ENCODE data around the gene DUSP7. TPM values are rescaled to one million over a fixed set of nuclear protein-coding genes. Genes with fewer than 3 reads are reported as not detected.
A peak's percentile ranks its signal among the peaks of the same experiment; 100 is the strongest.

DUSP7 gene
- total RNA-seq, 6 experiments from 2014 or later, result 31.7 to 43.3 (median 37.4) TPM

- H3K27me3 Mint-ChIP-seq (ENCODE audit: insufficient read depth), result peaks cover 4% of the 10 kb centered on the region
- H3K4me3 Mint-ChIP-seq, result peak overlapping the region; percentile 32; the same call in 1 of the 2 replicates
- peak overlapping the region; percentile 58 for H3K27ac Mint-ChIP-seq
- no peaks in the 10 kb centered on the region for H3K9me3 Mint-ChIP-seq
- DNase-seq, result no peak
- TF ChIP-seq, protein P1, sequence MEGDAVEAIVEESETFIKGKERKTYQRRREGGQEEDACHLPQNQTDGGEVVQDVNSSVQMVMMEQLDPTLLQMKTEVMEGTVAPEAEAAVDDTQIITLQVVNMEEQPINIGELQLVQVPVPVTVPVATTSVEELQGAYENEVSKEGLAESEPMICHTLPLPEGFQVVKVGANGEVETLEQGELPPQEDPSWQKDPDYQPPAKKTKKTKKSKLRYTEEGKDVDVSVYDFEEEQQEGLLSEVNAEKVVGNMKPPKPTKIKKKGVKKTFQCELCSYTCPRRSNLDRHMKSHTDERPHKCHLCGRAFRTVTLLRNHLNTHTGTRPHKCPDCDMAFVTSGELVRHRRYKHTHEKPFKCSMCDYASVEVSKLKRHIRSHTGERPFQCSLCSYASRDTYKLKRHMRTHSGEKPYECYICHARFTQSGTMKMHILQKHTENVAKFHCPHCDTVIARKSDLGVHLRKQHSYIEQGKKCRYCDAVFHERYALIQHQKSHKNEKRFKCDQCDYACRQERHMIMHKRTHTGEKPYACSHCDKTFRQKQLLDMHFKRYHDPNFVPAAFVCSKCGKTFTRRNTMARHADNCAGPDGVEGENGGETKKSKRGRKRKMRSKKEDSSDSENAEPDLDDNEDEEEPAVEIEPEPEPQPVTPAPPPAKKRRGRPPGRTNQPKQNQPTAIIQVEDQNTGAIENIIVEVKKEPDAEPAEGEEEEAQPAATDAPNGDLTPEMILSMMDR (IDR thresholded peaks at IDR 0.05), result no peak
- H3K36me3 Mint-ChIP-seq (ENCODE audit: low read depth), result no peaks in the 10 kb centered on the region
- H3K4me1 Mint-ChIP-seq (ENCODE audit: low read depth), result peaks cover 20% of the 10 kb centered on the region
Measured at GRCh38 chr3:52004906-52005395, 51.4 kb downstream of the DUSP7 start.

DNA sequence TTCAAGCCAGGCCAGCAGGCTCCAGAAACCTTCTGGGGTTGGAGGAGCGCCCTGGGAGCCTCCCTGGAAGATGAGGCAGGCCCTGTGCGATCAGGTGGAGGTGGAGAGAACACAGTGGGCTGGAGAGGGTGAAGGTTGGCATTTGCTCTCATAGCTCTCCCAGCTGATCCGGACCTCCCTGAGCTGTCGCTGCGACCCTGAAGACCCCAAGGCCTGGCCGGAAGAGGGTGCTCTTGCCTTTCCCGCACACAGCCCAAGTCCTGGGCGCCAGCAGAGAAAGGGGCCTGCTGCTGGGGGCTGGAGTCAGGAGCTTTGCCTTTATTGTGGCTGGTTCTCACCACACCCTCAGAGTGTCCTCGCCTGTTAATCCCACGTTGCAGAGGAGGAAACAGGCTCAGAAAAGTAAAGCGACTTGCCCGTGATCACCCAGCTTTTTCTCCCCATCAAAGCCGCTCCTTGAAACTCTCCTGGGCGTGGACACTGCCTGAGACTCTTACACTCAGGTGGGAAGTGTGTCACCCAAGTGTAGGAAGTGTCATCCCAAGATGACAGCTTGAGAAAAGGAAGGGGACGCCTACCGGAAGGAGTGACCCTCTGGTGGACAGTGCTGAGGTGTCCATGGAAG lies 52.1 kb downstream of the DUSP7 start:
- TF ChIP-seq, protein P1 (IDR thresholded peaks at IDR 0.05), result peak; percentile 70
- Mint-ChIP-seq H3K27me3 (ENCODE audit: insufficient read depth) (peaks cover 5% of the 10 kb centered on the region; the same call in 1 of the 2 replicates), H3K4me3 (no peak overlapping the region), H3K36me3 (ENCODE audit: low read depth) (no peaks in the 10 kb centered on the region), H3K27ac (no peak overlapping the region), H3K4me1 (ENCODE audit: low read depth) (peaks cover 20% of the 10 kb centered on the region), H3K9me3 (no peaks in the 10 kb centered on the region)
- no peak for DNase-seq

- Mint-ChIP-seq H3K27me3 (ENCODE audit: insufficient read depth) (peaks cover 5% of the 10 kb centered on the region; the same call in 1 of the 2 replicates), H3K27ac (no peak overlapping the region), H3K9me3 (no peaks in the 10 kb centered on the region), H3K4me3 (no peak overlapping the region), H3K4me1 (ENCODE audit: low read depth) (peaks cover 26% of the 10 kb centered on the region), H3K36me3 (ENCODE audit: low read depth) (no peaks in the 10 kb centered on the region)
- DNase-seq, result no peak
- TF ChIP-seq, protein P1 (IDR thresholded peaks at IDR 0.05), result no peak
Measured at GRCh38 chr3:52002748-52003147, 53.6 kb downstream of the DUSP7 start.

DNA sequence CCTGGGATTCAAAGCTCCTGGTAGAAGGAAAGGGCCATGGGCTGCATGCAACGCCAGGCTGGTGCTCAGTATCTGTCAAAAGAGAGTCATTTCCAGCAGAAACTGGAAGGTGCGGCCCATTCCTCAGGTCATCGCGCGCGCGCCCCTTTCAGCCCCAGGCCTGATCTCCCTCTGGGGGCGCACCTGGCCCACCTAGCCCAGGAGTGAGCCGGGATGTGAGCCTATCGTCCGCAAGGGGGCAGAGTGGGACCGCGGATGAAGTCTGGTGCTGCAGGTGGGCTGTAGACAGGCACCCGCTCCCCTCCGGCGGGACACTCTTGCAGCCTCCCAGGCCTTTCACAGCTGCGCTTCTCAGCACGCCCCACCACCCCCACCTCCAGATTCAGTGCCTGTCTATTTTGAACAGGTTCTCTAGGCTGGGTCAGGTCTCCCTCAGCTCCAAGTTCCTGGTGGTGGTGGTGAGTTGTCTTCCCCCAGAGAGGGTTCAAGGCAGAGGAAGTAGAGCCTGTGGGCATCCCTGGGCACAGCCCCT lies 54.9 kb downstream of the DUSP7 start:
- peaks cover 5% of the 10 kb centered on the region; the same call in 1 of the 2 replicates for H3K27me3 Mint-ChIP-seq (ENCODE audit: insufficient read depth)
- H3K4me3 Mint-ChIP-seq, result no peak overlapping the region
- DNase-seq, result peak; percentile 28
- no peaks in the 10 kb centered on the region for H3K36me3 Mint-ChIP-seq (ENCODE audit: low read depth)
- H3K4me1 Mint-ChIP-seq (ENCODE audit: low read depth), result peaks cover 28% of the 10 kb centered on the region
- TF ChIP-seq, protein P1 (IDR thresholded peaks at IDR 0.05), result peak; percentile 97
- H3K9me3 Mint-ChIP-seq, result no peaks in the 10 kb centered on the region
- H3K27ac Mint-ChIP-seq, result no peak overlapping the region

- Mint-ChIP-seq H3K9me3 (no peaks in the 10 kb centered on the region), H3K36me3 (ENCODE audit: low read depth) (peaks cover 10% of the 10 kb centered on the region), H3K27me3 (ENCODE audit: insufficient read depth) (peaks cover 7% of the 10 kb centered on the region), H3K4me3 (no peak overlapping the region), H3K27ac (no peak overlapping the region), H3K4me1 (ENCODE audit: low read depth) (peaks cover 14% of the 10 kb centered on the region)
- DNase-seq, result no peak
- TF ChIP-seq, protein P1 (IDR thresholded peaks at IDR 0.05), result no peak
Measured at GRCh38 chr3:51999846-52000245, 56.5 kb downstream of the DUSP7 start.

Other genes with a start within 250 kb of the DUSP7 start
- gene IQCF2, start 195.0 kb downstream of the DUSP7 start, total RNA-seq (2021; fragmentation: NEBNext Ultra II Directional; extraction: Animal tissue kit (Norgen Biotek cat#: 25700)), result not detected
- not detected for gene IQCF5, start 181.0 kb downstream of the DUSP7 start, total RNA-seq (2021; fragmentation: NEBNext Ultra II Directional; extraction: Animal tissue kit (Norgen Biotek cat#: 25700))
- gene IQCF1, start 153.2 kb downstream of the DUSP7 start, total RNA-seq (2021; fragmentation: NEBNext Ultra II Directional; extraction: Animal tissue kit (Norgen Biotek cat#: 25700)), result not detected
- 10 to 100 TPM; 30.0 to 36.6 (median 32.5) TPM for gene RRP9, start 114.7 kb downstream of the DUSP7 start, total RNA-seq (2021; fragmentation: NEBNext Ultra II Directional; extraction: Animal tissue kit (Norgen Biotek cat#: 25700))
- gene PARP3, start 114.2 kb downstream of the DUSP7 start, total RNA-seq (2021; fragmentation: NEBNext Ultra II Directional; extraction: Animal tissue kit (Norgen Biotek cat#: 25700)), result 10 to 100 TPM; 13.7 to 20.1 (median 17.1) TPM
- under 1 TPM in 2 of 6 experiments, not detected in 4; 0.07 to 0.10 TPM for gene GPR62, start 101.2 kb downstream of the DUSP7 start, total RNA-seq (2021; fragmentation: NEBNext Ultra II Directional; extraction: Animal tissue kit (Norgen Biotek cat#: 25700))
- gene PCBP4, start 89.1 kb downstream of the DUSP7 start, total RNA-seq (2021; fragmentation: NEBNext Ultra II Directional; extraction: Animal tissue kit (Norgen Biotek cat#: 25700)), result 100 to 1,000 TPM in 5 of 6 experiments, 10 to 100 TPM in 1; 98.6 to 128 (median 110) TPM
- 10 to 100 TPM; 29.6 to 39.3 (median 33.9) TPM for gene ABHD14B, start 82.5 kb downstream of the DUSP7 start, total RNA-seq (2021; fragmentation: NEBNext Ultra II Directional; extraction: Animal tissue kit (Norgen Biotek cat#: 25700))
- 10 to 100 TPM; 10.5 to 13.2 (median 11.0) TPM for gene ABHD14A, start 81.5 kb downstream of the DUSP7 start, total RNA-seq (2021; fragmentation: NEBNext Ultra II Directional; extraction: Animal tissue kit (Norgen Biotek cat#: 25700))
- 10 to 100 TPM; 40.0 to 49.2 (median 41.5) TPM for gene ACY1, start 73.0 kb downstream of the DUSP7 start, total RNA-seq (2021; fragmentation: NEBNext Ultra II Directional; extraction: Animal tissue kit (Norgen Biotek cat#: 25700))
- gene RPL29, start 60.7 kb downstream of the DUSP7 start, total RNA-seq (2021; fragmentation: NEBNext Ultra II Directional; extraction: Animal tissue kit (Norgen Biotek cat#: 25700)), result 1,000 to 10,000 TPM; 1,011 to 1,270 (median 1,111) TPM
- 10 to 100 TPM; 11.0 to 21.3 (median 20.5) TPM for gene POC1A, start 97.9 kb upstream of the DUSP7 start, total RNA-seq (2021; fragmentation: NEBNext Ultra II Directional; extraction: Animal tissue kit (Norgen Biotek cat#: 25700))
- 10 to 100 TPM; 31.5 to 39.1 (median 35.1) TPM for gene ALAS1, start 141.6 kb upstream of the DUSP7 start, total RNA-seq (2021; fragmentation: NEBNext Ultra II Directional; extraction: Animal tissue kit (Norgen Biotek cat#: 25700))
- not detected for gene TLR9, start 169.1 kb upstream of the DUSP7 start, total RNA-seq (2021; fragmentation: NEBNext Ultra II Directional; extraction: Animal tissue kit (Norgen Biotek cat#: 25700))
- gene TWF2, start 182.6 kb upstream of the DUSP7 start, total RNA-seq (2021; fragmentation: NEBNext Ultra II Directional; extraction: Animal tissue kit (Norgen Biotek cat#: 25700)), result 10 to 100 TPM; 73.9 to 83.0 (median 80.7) TPM
- 10 to 100 TPM; 20.8 to 23.4 (median 20.9) TPM for gene PPM1M, start 189.2 kb upstream of the DUSP7 start, total RNA-seq (2021; fragmentation: NEBNext Ultra II Directional; extraction: Animal tissue kit (Norgen Biotek cat#: 25700))
- 10 to 100 TPM; 55.2 to 62.0 (median 58.6) TPM for gene WDR82, start 222.1 kb upstream of the DUSP7 start, total RNA-seq (2021; fragmentation: NEBNext Ultra II Directional; extraction: Animal tissue kit (Norgen Biotek cat#: 25700))
- 1 to 10 TPM; 7.0 to 9.9 (median 8.7) TPM for gene GLYCTK, start 231.3 kb upstream of the DUSP7 start, total RNA-seq (2021; fragmentation: NEBNext Ultra II Directional; extraction: Animal tissue kit (Norgen Biotek cat#: 25700))

Measured in HFFc6 (cell line).